GM10248 (cell line): ENCODE measurements around the gene TRIM9.

ENCODE experiments used
- CTCF ChIA-PET: fragments of 300-600 bp; sonication (Branson Sonifier 250); formaldehyde crosslinking; extraction: SDS; loops from one replicate; lab custom pipeline; 2021; ENCODE audit warnings: antibody characterized with exemption; lab: Yijun Ruan, JAX
- POLR2A ChIA-PET: fragments of 350-650 bp; sonication (Branson Sonifier 250); formaldehyde crosslinking; extraction: SDS; loops from one replicate; lab custom pipeline; 2020; ENCODE audit warnings: antibody characterized with exemption; lab: Yijun Ruan, JAX
- DNase-seq: peaks from one replicate; pipeline ENCODE4 v3.0.0; 2012; ENCODE audit errors: extremely low spot score
- CTCF ChIP-seq: IDR thresholded peaks from 2 replicates; pipeline ENCODE4 v1.5.1; 2012; ENCODE audit warnings: mild to moderate bottlenecking, low read depth; ENCODE audit errors: extremely low read depth, missing control alignments, control extremely low read depth

Gene TRIM9

GRCh38 chr14:51059032-51059431, 35.9 kb downstream of the TRIM9 start:
- CTCF ChIA-PET = no interaction called here
- TF ChIP-seq CTCF = no peak
- no peak for DNase-seq

GRCh38 chr14:51058382-51058781, 36.5 kb downstream of the TRIM9 start:
- CTCF ChIA-PET = interaction anchor here (1.4 kb wide), 1 partner anchor 75 kb away, joined by 3 read pairs; no protein-coding TSS in a partner anchor

More at GRCh38 chr14:51059032-51059431, 35.9 kb downstream of the TRIM9 start:
- POLR2A ChIA-PET = no interaction called here

GRCh38 chr14:51056421-51056820, 38.5 kb downstream of the TRIM9 start:
- TF ChIP-seq CTCF = no peak
- POLR2A ChIA-PET = no interaction called here
- CTCF ChIA-PET = interaction anchor here (0.9 kb wide), 1 partner anchor 14 kb away, joined by 3 read pairs; no protein-coding TSS in a partner anchor
- DNase-seq = no peak

More at GRCh38 chr14:51058382-51058781, 36.5 kb downstream of the TRIM9 start:
- no peak for DNase-seq
- no peak for TF ChIP-seq CTCF
- POLR2A ChIA-PET = no interaction called here

GRCh38 chr14:51053157-51053556, 41.7 kb downstream of the TRIM9 start:
- CTCF ChIA-PET = no interaction called here
- TF ChIP-seq CTCF = no peak
- no peak for DNase-seq
- POLR2A ChIA-PET = no interaction called here

- POLR2A ChIA-PET = no interaction called here
- no peak for TF ChIP-seq CTCF
- CTCF ChIA-PET = no interaction called here
- no peak for DNase-seq
Observed at GRCh38 chr14:51044961-51045360, 49.9 kb downstream of the TRIM9 start.

GRCh38 chr14:51041883-51042282, 53.0 kb downstream of the TRIM9 start:
- TF ChIP-seq CTCF = no peak
- POLR2A ChIA-PET = no interaction called here
- CTCF ChIA-PET = no interaction called here
- no peak for DNase-seq
